HG03571 (cell line): ENCODE results near the gene FAM13B.
"Not testable (repeated sequence)": the region's sequence is repeated elsewhere in the genome, so short reads cannot be mapped to it uniquely, and the experiment has no call there.

Experiments used
- ATAC-seq: cut with Tn5 transposase; IDR thresholded peaks from one replicate; pipeline ENCODE4 v1.9.1; 2021; ENCODE audit not compliant: unreplicated experiment

The FAM13B gene

DNA sequence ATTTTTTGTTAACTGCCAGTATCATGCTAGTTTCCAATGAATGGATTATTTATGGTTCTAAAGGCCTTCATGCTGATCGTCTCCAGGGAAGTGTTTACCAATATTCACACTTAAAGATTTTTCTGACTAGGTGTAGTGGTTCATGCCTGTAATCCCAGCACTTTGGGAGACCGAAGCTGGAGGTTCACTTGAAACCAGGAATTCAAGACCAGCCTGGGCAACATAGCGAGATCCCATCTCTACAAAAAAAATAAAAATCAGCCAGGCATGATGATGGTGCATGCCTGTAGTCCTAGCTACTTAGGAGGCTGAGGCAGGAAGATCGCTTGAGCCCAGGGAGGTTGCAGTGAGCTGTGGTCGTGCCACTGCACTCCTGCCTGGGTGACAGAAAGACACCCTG, 43.5 kb downstream of the FAM13B start:
- ATAC-seq, result no peak

GRCh38 chr5:137975208-137975607, 57.7 kb downstream of the FAM13B start:
- no peak for ATAC-seq

DNA sequence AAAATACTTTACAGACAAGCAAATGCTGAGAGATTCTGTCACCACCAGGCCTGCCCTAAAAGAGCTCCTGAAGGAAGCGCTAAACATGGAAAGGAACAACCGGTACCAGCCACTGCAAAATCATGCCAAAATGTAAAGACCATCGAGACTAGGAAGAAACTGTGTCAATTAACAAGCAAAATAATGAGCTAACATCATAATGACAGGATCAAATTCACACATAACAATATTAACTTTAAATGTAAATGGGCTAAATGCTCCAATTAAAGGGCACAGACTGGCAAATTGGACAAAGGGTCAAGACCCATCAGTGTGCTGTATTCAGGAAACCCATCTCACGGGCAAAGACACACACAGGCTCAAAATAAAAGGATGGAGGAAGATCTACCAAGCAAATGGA, 62.5 kb downstream of the FAM13B start:
- not testable (repeated sequence) for ATAC-seq

DNA sequence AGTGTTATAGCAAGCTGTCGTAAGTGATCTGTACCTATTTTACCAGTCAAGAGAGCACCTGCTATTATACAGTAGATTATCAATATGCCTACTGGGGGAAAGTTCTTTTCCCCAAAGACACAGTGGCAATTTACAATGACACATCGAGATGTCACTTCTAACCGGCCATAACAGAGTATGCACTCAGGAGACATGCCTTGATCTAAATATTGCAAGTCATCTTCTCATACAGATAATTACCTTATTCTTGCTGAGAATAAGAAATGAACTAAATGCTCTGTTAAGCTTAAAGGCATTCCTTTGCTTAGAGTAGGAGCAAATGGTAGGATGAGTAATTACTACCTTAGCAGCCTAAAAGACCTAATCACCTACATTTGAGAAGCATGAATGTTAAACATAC, 72.1 kb downstream of the FAM13B start:
- no peak for ATAC-seq

- no peak for ATAC-seq
Observed at GRCh38 chr5:137960141-137960540, 72.7 kb downstream of the FAM13B start.

DNA sequence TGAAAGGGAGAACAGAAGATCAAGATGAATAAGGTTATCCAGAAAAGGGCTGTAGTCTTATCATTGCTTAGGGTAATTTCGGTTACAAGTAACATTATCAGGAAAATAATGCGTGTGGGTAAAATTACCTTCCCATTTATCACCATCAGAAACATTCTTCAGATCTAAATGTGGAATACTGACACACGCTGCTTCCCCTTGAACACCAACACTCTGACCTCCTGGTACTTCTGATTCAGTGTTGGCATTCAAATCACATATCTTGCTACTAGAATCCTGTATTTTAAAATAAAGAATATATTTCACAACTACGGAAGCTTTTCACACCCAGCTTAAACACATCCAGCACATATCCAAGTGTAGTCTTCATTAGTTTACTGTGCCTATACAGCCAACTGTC, 73.4 kb downstream of the FAM13B start:
- no peak for ATAC-seq

DNA sequence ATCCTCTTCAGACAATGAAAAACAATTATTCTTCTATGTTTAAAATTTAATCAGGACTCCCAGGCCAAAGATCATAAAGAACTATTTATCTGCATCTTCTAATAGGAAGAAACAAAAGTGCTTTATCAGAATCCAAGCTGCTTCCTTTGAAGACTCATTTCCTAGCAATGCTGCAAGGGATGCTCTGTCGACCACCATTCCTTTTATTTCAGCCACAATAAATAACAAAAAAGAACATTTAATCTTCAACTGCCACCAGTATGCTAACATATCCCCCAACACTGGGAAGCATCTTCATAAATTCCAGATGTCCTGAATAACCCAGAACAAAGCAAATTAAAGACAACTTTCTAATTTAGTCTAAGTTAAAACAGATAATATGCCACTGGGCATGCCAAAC, 74.9 kb downstream of the FAM13B start:
- no peak for ATAC-seq

DNA sequence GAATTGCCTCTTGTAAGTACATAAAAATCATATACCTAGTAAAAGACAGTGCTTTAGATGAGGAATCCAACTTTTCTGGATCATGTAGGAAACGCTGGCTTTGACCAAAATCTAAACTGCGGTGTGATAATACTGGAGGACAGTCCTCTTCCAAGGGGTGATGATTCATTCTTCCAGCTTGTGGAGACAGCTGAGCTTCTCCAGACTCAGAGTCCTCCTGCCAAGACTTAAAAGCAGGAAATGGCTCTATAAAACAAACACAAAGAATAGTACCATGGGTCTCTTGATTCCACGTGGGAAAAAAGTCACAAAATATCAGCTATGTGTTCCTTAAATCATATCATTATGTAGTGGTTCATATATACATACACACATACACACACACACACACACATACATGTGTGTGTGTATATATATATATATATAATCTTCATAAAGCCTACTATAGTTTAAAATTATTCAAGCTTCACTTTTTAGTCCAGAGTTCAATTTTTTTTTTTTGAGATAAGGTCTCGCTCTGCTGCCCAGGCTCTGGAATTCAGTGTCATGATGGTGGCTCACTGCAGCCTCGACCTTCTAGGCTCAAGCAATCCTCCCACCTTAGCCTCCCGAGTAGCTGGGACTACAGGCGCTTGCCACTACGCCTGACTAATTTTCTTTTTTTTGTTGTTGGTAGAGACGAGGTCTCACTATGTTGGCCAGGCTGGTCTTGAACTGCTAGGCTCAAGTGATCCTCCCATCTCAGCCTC, 78.6 kb downstream of the FAM13B start:
- no peak for ATAC-seq

- no peak for ATAC-seq
Observed at GRCh38 chr5:137945825-137946224, 87.1 kb downstream of the FAM13B start.

GRCh38 chr5:137944280-137944679, 88.6 kb downstream of the FAM13B start:
- ATAC-seq, result not testable (repeated sequence)

DNA sequence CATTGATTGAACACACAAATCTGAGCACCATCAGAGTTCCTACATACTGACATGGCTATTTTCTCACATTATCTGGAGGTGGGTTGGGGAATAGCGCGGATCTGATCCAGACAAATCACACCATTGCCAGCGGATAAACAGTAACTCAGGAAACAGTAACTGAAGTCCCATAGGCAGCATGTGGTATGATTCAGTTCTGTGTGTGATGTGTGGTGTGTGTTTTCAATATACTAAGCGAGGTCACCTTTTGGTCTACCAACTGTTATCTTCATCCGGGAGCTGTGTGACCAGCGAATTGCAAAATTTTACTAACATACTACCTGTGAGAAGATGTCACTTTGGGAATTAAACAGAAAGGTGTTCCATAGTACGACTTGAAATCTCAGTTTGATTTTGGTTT, 93.5 kb downstream of the FAM13B start:
- ATAC-seq, result no peak

- ATAC-seq, result no peak
Observed at GRCh38 chr5:137938751-137939143, 94.1 kb downstream of the FAM13B start.

GRCh38 chr5:137937994-137938750, 94.7 kb downstream of the FAM13B start:
- ATAC-seq, result no peak

DNA sequence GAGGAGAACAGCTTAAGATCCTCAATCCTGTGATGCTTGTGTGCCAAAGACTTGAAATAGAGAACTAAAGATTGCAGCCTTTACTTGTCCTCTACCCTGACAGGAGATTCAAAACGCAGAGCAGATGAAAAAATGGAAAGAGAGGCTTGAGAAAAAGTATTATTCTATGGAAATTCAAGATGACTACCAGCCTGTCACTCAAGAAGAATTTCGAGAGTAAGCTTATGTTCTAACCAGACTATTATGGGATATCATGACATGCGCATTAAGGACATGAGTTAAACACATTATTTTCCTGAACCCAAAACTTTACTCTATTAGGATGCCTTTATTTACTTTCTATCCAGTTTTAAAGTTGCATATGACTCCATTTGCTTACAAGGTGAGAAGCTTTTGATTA, 97.2 kb downstream of the FAM13B start:
- no peak for ATAC-seq

GRCh38 chr5:137935190-137935589, 97.7 kb downstream of the FAM13B start:
- ATAC-seq, result no peak

DNA sequence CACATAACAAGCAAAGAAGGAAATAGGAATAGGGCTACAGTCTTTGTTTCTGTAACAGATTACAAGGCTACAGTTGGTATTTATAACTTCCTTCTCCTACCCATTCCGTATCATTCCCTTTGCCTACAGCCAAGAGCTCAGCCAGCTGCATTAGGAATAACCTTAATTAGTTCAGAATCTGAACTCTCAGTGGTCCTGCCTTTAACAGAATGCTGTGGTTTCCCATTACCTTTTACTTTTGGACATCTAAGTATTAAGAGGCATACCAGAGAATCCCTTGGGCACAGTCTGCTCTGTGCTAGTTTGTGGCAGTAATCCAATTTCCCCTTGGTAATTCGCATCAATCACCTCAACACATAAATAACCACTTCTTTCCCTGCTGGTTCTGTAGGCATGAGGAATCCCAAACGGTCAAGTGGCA, 99.4 kb downstream of the FAM13B start:
- ATAC-seq, result no peak

DNA sequence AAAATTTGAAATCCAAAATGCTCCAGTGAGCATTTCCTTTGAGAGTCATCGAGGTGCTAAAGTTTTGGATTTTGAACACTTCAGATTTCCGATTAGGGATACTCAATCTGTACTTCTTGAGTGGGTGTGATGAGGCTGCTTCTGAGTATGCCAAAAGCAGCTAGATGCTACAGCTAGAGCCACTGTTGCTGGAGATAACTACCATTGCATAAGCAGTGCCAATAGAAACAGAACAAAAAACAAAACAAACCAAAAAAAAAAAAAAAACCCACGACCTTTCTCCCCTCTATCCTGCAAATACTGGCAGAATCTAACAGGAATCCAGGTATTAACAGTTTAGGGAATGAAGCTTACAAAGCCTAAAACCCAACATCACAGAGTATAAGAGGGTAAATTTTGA, 100.1 kb downstream of the FAM13B start:
- ATAC-seq, result no peak

GRCh38 chr5:137923856-137924255, 109.0 kb downstream of the FAM13B start:
- no peak for ATAC-seq

DNA sequence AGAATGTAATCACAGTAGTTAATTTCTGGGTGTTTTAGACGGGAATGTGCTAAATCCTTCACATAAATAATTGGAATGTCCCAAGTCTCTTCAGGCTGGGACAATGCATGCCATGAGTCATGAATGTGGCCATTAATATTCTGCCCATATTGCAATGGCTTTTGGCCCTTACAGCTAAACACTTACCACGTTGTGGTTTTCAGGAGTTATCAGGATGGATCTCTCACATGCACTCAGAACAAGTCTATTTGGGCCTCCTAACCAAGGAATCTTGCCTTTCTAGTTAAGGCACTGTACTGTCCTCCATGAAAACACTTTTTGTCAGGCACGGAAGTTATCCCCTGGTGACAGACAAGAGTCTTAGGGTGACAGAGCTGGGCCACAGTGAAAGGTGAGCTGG, 110.9 kb downstream of the FAM13B start:
- no peak for ATAC-seq

DNA sequence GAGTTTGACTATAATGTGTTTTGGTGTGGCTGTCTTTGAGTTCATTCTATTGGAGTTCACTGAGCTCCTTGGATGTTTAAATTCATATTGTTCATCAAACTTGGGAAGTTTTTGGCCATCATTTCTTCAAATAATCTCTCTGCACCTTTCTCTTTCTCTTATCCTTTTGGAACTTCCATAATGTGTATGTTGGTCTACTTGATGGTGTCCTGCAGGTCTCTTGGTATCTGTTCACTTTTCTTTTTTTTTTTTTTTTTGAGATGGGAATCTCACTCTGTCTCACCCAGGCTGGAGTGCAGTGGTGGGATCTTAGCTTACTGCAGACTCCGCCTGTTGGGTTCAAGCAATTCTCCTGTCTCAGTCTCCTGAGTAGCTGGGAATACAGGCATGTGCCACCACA, 116.0 kb downstream of the FAM13B start:
- no peak for ATAC-seq

DNA sequence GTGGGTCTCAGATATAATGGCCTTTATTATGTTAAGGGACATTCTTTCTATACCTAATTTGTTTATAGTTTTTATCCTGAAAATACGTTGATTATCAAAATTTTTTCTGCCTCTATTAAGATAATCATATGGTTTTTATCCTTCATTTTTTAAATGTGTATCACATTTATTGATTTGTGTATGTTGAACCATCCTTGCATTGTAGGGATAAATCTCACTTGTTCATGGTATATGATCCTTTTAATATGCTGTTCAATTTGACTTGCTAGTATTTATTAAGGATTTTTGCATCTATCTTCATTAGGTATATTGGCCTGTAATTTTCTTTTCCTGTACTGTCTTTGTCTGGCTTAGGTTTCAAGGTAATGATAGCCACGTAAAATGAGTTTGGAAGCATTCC, 118.1 kb downstream of the FAM13B start:
- ATAC-seq, result no peak

DNA sequence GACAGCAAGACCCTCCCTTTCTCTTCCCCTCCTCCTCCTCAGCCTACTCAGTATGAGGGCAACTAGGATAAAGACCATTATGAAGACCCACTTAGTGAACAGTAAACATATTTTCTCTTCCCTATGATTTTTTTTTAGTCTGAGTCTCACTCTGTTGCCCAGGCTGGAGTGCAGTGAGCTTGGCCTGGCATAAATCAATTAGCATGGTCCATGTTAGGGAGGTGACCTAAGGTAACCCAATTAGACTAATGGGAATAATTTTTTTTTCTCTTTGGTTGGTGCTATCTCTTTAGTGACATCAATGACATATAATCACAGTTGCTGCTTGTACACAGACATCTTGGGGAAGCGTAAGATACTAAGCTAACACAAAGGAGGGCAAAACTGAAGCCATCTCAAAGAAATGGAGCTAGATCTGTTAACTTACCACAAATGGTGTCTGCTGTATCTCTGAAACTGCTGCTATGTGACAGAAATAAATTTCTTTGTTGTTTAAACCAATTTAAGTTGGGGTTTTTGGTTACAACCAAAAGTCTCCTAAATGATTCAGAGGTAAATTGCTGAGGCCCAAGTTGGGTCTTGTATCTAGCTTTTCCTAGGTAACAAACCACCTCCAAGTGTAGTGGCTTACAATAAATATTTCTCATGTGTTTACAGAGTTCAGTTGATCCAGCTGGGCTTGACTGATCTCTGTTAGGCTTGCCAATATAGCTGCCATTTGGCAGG, 130.3 kb downstream of the FAM13B start:
- no peak for ATAC-seq
